PC-9 (cell line): ENCODE data around the gene THSD7B.

Experiments
- CTCF ChIP-seq: fragments of 200-600 bp; sonication (generic); conservative IDR thresholded peaks from 2 replicates; pipeline ENCODE4 v1.6.1; 2017; ENCODE audit warnings: mixed run types, antibody characterized with exemption, mild to moderate bottlenecking, moderate library complexity
- EZH2 ChIP-seq: fragments of 200-600 bp; sonication (generic); IDR thresholded peaks from 2 replicates; pipeline ENCODE4 v1.8.0; 2017; ENCODE audit warnings: antibody characterized with exemption, low read depth

- no peak for TF ChIP-seq CTCF
- no peak for TF ChIP-seq EZH2
Measured at GRCh38 chr2:137202318-137202717, 437.0 kb downstream of the THSD7B start.
